Measurements from ENCODE around the gene LDAH. TPM values are rescaled to one million over a fixed set of nuclear protein-coding genes. Genes with fewer than 3 reads are reported as not detected.

The LDAH gene
- 8.7 and 12.3 TPM in 2 replicates for total RNA-seq (ENCODE audit: low replicate concordance)

DNA sequence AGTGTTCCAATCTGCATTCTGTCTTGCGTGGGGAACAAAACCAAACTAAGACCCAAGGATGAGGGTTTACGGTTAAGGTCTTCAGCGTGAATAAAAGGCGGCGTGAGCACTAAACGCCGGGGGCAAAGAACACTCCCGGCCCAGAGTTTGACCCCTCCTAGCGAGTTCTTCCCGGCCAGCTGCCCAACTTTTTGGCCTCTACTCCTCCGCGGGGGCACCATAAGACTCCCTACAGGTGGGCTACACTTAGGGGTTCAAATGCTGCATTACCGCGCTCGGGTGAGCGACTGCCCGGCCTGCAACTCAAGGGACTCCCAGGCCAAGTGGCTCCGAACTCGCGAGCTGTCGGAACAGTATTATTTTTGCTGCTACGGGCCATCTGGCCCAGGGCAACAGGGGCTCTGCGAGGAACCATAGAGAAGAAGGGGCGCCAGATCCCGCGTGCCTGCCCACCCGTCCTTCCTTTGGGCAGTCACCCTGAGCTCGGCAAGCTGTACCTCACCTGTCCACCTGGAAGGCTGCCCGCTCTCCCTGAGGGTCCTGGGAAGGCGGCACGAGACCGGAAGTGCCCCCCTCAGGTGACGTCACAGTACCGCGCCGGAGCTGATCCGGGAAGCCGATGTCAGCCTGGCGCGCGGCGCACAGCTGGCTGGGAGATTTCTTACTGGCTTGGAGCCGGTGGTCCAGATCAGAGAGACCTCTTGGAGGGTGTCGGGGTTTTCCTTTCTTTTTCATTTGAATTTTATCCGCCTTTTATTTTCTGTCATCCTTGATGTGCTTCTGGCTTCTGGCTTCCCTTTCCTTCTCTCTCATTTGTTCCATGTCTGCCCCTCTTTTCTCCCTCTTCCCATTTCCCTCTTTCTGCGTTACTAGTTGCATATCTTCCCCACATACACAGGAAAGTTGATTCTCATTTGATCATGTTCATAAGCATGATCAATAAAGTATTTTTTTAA is at the start of gene LDAH:
TSS of gene LDAH (minus strand) at position 567 of the 956 bp plus-strand sequence. CDS start 21,638 bp downstream, outside the sequence.

DNA sequence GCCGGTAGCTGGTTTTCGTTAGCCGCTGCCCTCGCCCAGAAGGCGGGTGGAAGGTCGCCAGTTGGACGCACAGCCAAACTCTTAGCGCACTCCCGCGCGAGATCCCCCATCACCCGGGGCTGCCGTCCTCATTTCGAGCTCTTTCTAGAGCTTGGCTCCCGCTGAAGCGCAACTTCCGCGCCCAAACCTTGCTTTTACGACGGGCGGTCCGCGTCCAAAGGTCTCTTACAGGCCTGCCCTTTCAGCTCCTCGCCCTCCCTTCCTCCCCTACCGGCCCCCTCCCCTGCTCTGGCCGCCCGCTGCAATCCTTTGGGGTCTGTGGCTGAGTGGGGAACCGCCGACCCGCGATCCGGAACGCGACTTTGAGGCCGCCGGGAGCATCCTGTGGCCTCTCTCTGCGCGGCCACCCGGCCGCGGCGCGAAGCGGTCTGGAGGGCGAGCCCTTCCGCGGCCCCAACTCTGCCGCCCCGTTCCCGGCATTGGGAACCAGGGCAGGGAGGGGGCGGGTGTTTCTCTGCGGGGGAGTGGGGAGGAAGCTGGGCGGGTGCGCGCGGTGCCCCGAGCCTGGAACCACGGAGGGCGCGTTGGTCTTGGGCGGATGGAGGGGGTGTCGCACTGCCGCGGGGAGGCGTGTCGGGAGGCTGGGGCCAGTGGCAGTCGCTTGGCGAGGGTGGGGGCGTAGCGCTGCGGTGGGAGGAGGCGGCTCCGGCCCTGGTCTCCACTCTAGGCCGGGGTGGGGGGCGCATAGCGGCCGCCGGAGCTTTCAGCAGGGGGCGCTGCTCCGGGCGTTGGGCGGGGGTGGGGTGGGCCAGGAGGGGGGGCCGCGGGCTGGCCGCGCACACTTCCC is 156.4 kb downstream of the LDAH start, which contains the start of gene GDF7:
TSS of gene GDF7 (plus strand) at position 841 of the 847 bp plus-strand sequence. CDS start 96 bp downstream, outside the sequence.

DNA sequence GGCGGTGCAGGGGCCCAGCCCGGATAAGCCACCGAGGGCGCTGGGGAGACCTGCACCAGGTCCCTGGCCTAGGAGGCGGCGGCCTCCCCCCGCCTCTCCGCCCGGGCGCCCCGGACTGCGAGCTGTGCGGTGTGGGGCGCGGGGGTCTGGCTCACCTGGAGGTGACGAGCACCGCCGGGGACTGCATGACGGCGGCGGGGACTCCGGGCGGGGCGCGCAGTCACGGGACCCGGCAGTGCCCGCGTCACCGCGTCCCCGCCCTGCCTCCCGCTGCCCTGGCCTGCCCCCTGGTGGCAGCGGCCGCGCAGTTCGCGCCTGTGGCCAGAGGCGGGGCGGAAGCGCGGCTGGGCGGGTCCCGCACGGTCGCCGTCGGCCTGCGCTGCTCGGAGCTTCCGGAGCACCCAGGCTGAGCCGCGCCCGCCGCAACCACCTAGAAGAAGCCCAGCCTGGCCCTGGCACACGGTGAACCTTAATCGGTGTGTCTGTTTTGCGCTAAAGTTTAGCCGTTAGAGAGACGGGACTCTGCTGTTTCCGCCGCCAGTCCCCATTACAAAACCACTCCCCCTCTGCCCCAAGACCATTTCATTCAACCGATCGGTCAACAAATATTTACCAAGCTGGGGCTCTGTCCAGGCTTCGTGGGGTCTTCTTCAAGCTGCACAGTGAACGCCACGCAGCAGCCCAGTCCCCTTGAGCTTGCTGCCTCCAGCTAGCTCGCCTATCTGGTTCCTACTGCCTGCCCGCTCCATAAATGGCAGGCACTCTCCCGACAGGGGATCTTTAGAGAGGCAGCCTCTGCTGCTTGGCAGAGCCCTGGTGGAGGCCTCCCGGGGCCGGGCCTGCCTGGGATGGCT is 171.8 kb downstream of the LDAH start, which contains the start of gene HS1BP3:
TSS of gene HS1BP3 (minus strand) at position 222 of the 854 bp plus-strand sequence. CDS start at position 187, 35 bp downstream.

Other genes with a start within 250 kb of the LDAH start
- 19.0 and 20.9 TPM in 2 replicates for gene HS1BP3, start 172.0 kb downstream of the LDAH start, total RNA-seq (ENCODE audit: low replicate concordance)
- under 0.01 and 2.9 TPM in 2 replicates for gene GDF7, start 156.0 kb downstream of the LDAH start, total RNA-seq (ENCODE audit: low replicate concordance)
- not detected in 2 replicates for gene APOB, start 221.0 kb upstream of the LDAH start, total RNA-seq (ENCODE audit: low replicate concordance)

Data from smooth muscle cell of the coronary artery (primary cell).